DOHH2 (cell line): ENCODE results near the gene HTR2A.

ENCODE experiments used
- CTCF ChIP-seq: fragments of 200-600 bp; sonication (generic); IDR thresholded peaks from one replicate; pipeline ENCODE4 v1.5.1; 2014; ENCODE audit warnings: antibody characterized with exemption, mild to moderate bottlenecking, low read depth, low read length; ENCODE audit not compliant: poor library complexity, severe bottlenecking
- EZH2phosphoT487 ChIP-seq: fragments of 200-600 bp; sonication (generic); IDR thresholded peaks from 2 replicates; pipeline ENCODE4 v1.6.1; 2017; ENCODE audit warnings: borderline replicate concordance, mild to moderate bottlenecking, antibody characterized with exemption, low read length, moderate library complexity, mixed read lengths

- no peak for TF ChIP-seq CTCF
- TF ChIP-seq EZH2phosphoT487: no peak
Measured at GRCh38 chr13:46799139-46799538, 97.7 kb downstream of the HTR2A start.
